Coronary artery (tissue), 2 donors: ENCODE data around the gene LPIN3.

Experiments used
- DNase-seq: peaks from one replicate; pipeline ENCODE4 v3.0.0-alpha.2; 2017; ENCODE audit warnings: low spot score
- H3K27ac ChIP-seq, 2 donors: fragments of 200-600 bp; sonication (generic); one replicate each; pipeline ENCODE4 v1.5.1; 2016 to 2019
- H3K4me3 ChIP-seq: fragments of 200-600 bp; sonication (generic); 2 replicates; pipeline ENCODE4 v1.5.1; 2016; ENCODE audit warnings: mild to moderate bottlenecking, moderate library complexity
- TF ChIP-seq, protein P1 (sequence below): fragments of 200-600 bp; sonication (generic); IDR thresholded peaks from one replicate; pipeline ENCODE4 v1.5.1; 2019; ENCODE audit warnings: antibody characterized with exemption

LPIN3 gene

DNA sequence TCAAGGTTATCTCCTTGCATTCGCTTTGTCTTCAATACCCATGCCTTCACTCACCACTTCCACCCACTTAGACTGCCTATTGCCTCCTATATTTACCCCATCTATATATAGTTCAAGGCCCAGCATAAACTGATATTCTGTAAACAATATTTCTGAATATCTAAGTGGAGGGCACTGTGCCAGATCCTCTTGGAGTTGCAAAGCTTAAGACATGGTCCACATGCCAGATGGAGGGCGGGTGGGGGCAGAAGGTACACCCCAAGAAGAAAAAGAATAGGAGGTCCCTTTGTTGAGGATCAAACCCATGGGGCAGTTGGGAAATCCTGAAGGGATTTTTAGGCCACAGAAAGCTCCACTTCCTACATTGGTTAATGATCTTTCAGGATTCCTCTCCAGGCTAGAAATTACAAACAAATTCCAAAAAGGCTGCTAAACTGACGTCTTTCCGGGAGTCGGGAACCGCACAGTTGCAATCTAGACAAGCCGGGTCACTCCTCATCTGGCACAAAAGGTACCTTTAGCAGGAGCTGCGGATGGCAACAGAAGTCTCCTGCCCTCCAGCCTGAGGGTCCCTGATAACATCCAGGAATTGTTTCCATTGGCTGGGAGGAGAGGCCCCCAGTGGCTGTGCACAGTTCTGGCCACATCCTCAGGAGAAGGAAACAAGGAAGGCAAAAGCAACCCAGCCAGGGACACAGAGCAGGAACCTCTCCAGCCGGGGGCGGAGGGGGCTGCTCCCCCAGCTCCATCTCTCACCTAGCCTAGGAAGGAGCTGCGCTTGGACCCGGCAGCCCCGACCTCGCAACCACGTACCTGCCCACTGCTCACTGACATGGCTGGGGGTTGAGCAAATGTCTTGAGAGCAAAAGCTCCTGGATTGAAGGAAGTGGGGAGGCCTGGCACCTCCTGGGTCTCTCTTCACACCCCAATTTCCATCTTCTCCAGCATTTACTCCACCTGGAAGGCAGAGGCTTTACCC is 5.9 kb upstream of the LPIN3 start:
- TF ChIP-seq, protein P1, sequence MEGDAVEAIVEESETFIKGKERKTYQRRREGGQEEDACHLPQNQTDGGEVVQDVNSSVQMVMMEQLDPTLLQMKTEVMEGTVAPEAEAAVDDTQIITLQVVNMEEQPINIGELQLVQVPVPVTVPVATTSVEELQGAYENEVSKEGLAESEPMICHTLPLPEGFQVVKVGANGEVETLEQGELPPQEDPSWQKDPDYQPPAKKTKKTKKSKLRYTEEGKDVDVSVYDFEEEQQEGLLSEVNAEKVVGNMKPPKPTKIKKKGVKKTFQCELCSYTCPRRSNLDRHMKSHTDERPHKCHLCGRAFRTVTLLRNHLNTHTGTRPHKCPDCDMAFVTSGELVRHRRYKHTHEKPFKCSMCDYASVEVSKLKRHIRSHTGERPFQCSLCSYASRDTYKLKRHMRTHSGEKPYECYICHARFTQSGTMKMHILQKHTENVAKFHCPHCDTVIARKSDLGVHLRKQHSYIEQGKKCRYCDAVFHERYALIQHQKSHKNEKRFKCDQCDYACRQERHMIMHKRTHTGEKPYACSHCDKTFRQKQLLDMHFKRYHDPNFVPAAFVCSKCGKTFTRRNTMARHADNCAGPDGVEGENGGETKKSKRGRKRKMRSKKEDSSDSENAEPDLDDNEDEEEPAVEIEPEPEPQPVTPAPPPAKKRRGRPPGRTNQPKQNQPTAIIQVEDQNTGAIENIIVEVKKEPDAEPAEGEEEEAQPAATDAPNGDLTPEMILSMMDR, result no peak
- no peak for DNase-seq
- H3K27ac ChIP-seq, result peak overlapping the region in 1 of 2 donors; percentile 54
- H3K4me3 ChIP-seq, result no peak overlapping the region

DNA sequence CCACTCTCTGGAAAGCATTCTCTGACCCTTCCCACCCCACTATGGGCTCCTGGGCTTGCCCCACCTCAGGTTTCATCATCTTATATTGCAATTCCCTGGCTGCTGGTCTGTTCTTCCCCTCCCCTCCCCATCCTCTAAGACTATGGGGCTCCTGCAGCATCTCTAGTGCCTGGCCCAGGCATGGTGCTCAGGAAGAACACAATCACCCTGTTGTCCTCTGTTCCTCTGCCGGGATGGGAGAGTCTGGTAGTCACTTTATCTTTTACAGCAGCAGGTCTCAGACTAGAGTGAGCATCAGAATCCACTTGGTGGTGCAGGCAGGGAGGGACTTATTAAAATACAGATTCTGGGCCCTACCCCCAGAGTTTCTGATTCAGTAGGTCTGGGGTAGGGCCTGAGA is 5.0 kb upstream of the LPIN3 start:
- no peak for DNase-seq
- peak overlapping the region in 1 of 2 donors; percentile 54 for H3K27ac ChIP-seq
- H3K4me3 ChIP-seq, result no peak overlapping the region
- TF ChIP-seq, protein P1, result no peak

DNA sequence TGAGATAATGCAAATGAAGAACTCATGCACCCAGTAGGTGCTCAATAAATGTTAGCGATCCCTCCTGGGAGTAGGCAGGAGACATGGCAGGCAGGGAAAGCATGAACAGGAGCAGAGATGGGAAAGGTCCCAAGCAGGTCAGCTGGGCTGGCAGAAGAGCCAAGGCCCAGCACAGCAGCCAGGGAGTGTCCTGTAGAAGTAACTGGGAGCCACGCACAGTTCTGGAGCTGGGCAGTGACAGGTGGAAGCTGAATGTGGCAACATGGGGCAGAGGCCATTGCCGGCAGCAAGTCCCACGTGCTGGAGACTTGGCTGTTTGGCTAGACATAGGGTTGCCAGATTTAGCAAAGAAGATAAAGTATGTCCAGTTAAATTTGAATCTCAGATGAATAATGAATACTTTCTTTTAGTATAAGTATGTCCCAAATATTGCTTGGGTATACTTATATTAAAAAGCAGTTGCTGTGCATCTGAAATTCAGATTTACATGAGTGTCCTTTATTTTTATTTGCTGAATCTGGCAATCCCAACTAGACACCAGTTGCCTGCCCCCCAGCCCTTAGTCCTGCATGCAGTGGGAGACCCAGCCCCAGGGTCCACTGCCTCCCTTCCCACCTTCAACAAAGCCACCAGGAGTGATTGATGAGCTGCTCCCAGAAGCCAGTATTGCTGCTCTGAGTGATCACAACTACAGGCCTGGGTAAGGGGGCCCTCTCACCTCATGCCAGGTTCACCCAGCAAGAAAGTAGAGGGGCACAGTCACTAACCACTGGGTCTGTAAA is 3.7 kb upstream of the LPIN3 start:
- DNase-seq, result no peak
- Histone ChIP-seq H3K27ac (no peak overlapping the region), H3K4me3 (no peak overlapping the region)
- TF ChIP-seq, protein P1, result no peak

DNA sequence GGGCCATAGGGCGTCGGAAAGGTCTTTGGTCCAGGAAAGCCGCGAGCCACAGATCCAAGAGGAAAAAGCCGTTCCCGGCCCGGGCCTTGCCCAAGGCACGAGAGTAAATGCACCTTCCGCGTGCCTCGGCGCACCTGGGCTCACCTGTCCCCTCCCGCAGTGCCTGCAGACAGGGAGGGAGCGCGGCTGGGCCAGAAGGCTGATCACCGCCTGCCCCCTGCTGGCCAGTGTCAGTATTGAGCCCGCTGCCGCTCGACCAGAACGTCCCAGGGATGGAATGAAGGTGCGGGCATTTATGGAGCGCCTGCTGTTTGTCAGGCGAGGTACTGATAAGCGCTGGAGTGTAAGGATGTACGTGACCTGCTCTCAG is 679 bp upstream of the LPIN3 start:
- DNase-seq, result peak; percentile 84
- TF ChIP-seq, protein P1, result peak; percentile 92
- peak overlapping the region; percentile 63 for H3K4me3 ChIP-seq
- peak overlapping the region; percentile 67 to 77 for H3K27ac ChIP-seq

DNA sequence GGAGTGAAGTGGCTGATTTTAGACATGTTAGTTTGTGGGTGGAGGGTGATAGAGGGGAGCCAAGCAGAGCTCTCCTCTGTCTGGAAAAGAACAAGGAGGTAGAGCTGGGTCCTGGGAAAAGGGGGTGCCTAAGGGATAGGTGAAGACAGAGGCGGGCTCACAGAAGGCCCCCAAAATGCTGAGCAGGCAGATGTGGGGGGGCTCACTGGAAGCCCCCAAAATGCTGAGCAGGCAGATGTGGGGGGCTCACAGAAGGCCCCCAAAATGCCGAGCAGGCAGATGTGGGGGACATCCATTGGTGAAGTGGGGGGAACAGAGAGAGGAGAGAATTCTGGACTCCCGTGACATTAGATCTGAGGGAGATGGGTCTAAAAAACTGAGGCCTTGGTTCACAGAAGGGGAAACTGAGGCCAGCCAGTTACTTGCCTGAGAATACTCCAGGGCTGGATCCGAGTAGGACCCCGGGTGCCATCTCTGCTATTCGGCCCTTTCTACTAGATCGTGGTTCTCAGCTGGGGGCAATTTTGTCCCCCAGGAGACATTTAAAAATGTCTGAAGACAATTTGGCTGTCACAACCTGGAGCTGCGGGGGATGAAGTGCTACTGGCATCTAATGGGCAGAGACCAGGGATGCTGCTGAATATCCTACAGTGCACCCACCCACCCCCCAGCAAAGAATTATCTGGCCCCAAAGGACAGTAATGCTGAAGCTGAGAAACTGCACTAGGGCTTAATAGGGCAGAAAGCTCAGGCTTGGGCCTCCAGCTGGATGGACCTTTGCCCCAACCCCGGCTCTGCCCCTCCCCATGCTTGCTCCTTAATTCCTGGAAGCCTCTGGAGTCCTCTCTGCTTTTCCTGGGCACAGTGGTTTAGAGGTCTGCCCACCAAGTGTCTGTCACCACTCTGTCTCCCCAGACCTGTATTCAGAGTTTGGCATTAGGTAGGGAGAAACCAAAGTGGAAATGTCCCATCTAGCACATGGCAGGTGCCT is 2.1 kb downstream of the LPIN3 start:
- DNase-seq, result no peak
- Histone ChIP-seq H3K4me3 (no peak overlapping the region), H3K27ac (no peak overlapping the region)
- TF ChIP-seq, protein P1, result no peak

DNA sequence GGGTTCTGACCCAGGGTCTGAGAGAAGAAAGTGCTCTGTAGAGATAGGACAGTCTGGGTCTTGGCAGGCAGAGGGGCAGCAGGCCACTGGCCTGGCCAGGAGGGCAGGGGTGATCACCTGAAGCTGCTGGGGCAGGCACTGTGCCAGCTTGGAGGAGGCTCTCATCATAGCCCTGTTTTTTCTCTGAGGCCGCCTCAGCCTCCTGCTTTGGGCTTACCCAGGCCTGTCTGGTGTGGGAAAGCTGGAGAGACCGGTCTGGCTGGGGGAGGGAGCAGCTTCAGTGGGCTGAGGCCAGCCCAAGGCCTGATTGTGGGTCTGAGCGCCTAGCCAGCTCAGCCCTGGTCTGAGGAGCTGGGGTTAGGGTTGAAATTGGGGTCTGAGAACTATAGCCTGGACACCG is 3.9 kb downstream of the LPIN3 start:
- TF ChIP-seq, protein P1, result no peak
- no peak overlapping the region for H3K27ac ChIP-seq
- no peak overlapping the region for H3K4me3 ChIP-seq
- no peak for DNase-seq
